Measurements from ENCODE around the gene THAP3.

The THAP3 gene

GRCh38 chr1:6646499-6647148 lies 22.0 kb downstream of the THAP3 start:
- peak; percentile 52 for DNase-seq (ENCODE audit: low read depth, low spot score)
- peak; percentile 61 for TF ChIP-seq CTCF (IDR thresholded peaks at IDR 0.05; ENCODE audit: low read depth, low read length)
- H3K4me3 ChIP-seq (ENCODE audit: low read depth, low read length), result no peak overlapping the region
- in situ Hi-C loops (cut with HindIII; ENCODE audit: low sequenced_read_pairs), result no loop called here

GRCh38 chr1:6648556-6648955 lies 23.9 kb downstream of the THAP3 start:
- in situ Hi-C loops (cut with HindIII; ENCODE audit: low sequenced_read_pairs), result no loop called here
- DNase-seq (ENCODE audit: low read depth, low spot score), result no peak
- no peak overlapping the region for H3K4me3 ChIP-seq (ENCODE audit: low read depth, low read length)
- TF ChIP-seq CTCF (IDR thresholded peaks at IDR 0.05; ENCODE audit: low read depth, low read length), result no peak

- no peak overlapping the region for H3K4me3 ChIP-seq (ENCODE audit: low read depth, low read length)
Measured at GRCh38 chr1:6651909-6652308, 27.2 kb downstream of the THAP3 start.

GRCh38 chr1:6652986-6653385 lies 28.3 kb downstream of the THAP3 start:
- no peak for DNase-seq (ENCODE audit: low read depth, low spot score)
- no peak overlapping the region for H3K4me3 ChIP-seq (ENCODE audit: low read depth, low read length)
- TF ChIP-seq CTCF (IDR thresholded peaks at IDR 0.05; ENCODE audit: low read depth, low read length), result no peak
- in situ Hi-C loops (cut with HindIII; ENCODE audit: low sequenced_read_pairs), result no loop called here

More at GRCh38 chr1:6651909-6652308, 27.2 kb downstream of the THAP3 start:
- TF ChIP-seq CTCF (IDR thresholded peaks at IDR 0.05; ENCODE audit: low read depth, low read length), result no peak
- in situ Hi-C loops (cut with HindIII; ENCODE audit: low sequenced_read_pairs), result no loop called here
- DNase-seq (ENCODE audit: low read depth, low spot score), result no peak

GRCh38 chr1:6653436-6654290 lies 29.0 kb downstream of the THAP3 start:
- no peak for DNase-seq (ENCODE audit: low read depth, low spot score)
- in situ Hi-C loops (cut with HindIII; ENCODE audit: low sequenced_read_pairs), result no loop called here
- TF ChIP-seq CTCF (IDR thresholded peaks at IDR 0.05; ENCODE audit: low read depth, low read length), result no peak
- H3K4me3 ChIP-seq (ENCODE audit: low read depth, low read length), result no peak overlapping the region

GRCh38 chr1:6657138-6657537 lies 32.5 kb downstream of the THAP3 start:
- no peak for DNase-seq (ENCODE audit: low read depth, low spot score)
- TF ChIP-seq CTCF (IDR thresholded peaks at IDR 0.05; ENCODE audit: low read depth, low read length), result no peak
- H3K4me3 ChIP-seq (ENCODE audit: low read depth, low read length), result no peak overlapping the region
- in situ Hi-C loops (cut with HindIII; ENCODE audit: low sequenced_read_pairs), result no loop called here
